ENCODE data around the gene CSTPP1. TPM values are rescaled to one million over a fixed set of nuclear protein-coding genes. Genes with fewer than 3 reads are reported as not detected.
"Not testable (repeated sequence)": the region's sequence is repeated elsewhere in the genome, so short reads cannot be mapped to it uniquely, and the experiment has no call there.

The CSTPP1 gene
- total RNA-seq, 2 experiments from 2014 or later = 14.2 to 16.5 TPM

DNA sequence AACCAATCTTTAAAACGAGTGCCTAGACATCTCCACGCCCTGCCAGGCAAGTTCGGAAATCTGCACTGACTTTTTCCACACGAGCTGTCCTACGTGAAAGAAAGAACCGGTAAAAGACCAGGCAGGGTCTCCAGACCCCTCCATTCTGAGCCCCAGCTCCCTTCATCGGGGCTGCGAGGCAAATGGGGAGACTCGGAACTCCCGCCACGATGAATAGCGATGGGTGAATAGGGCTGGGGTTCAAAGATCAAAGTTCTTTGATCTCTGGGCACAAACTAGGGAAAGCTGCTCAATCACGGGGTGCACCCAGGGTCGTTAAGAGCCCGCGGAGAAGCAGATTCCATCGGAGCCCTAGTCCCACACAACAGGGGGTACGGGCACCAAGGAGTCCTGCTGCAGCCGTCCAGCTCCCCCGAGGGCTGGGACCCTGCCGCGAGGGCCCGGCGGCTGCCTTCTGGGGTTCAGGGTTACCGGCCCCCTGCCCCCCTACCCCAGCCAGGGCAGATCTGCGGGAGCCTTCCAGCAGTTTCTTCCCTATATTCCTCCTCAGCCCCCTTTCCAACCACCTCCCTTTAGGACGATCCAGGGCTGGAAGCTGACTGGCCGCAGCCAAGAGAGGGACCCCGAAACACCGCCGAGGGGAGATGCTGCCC is 19.3 kb upstream of the CSTPP1 start:
- ATAC-seq (ENCODE audit: low read depth) (peak; percentile 13), DNase-seq (no peak)
- peaks cover 25% of the 10 kb centered on the region for H3K4me1 Mint-ChIP-seq
- POLR2A ChIA-PET = interaction anchor here (0.7 to 1.3 kb wide), 2 partner anchors 19 to 151 kb away, joined by 3 read pairs; partner anchors contain the start of gene CSTPP1
- no peaks in the 10 kb centered on the region for H3K36me3 Mint-ChIP-seq
- peaks cover 75% of the 10 kb centered on the region for H3K27me3 Mint-ChIP-seq
- H3K27ac Mint-ChIP-seq = no peak overlapping the region
- H3K9me3 Mint-ChIP-seq = no peaks in the 10 kb centered on the region
- peak overlapping the region; percentile 69 for H3K4me3 Mint-ChIP-seq

- H3K27me3 Mint-ChIP-seq = peaks cover 71% of the 10 kb centered on the region
- peak overlapping the region; percentile 69 for H3K4me3 Mint-ChIP-seq
- no peak for DNase-seq
- H3K9me3 Mint-ChIP-seq = no peaks in the 10 kb centered on the region
- H3K4me1 Mint-ChIP-seq = peaks cover 25% of the 10 kb centered on the region
- H3K36me3 Mint-ChIP-seq = no peaks in the 10 kb centered on the region
- H3K27ac Mint-ChIP-seq = no peak overlapping the region
- no peak for ATAC-seq (ENCODE audit: low read depth)
- POLR2A ChIA-PET = interaction anchor here (1.3 kb wide), 1 partner anchor 19 kb away, joined by 3 read pairs; the partner anchor contains the start of gene CSTPP1
Observed at GRCh38 chr11:46917762-46918082, 18.8 kb upstream of the CSTPP1 start.

DNA sequence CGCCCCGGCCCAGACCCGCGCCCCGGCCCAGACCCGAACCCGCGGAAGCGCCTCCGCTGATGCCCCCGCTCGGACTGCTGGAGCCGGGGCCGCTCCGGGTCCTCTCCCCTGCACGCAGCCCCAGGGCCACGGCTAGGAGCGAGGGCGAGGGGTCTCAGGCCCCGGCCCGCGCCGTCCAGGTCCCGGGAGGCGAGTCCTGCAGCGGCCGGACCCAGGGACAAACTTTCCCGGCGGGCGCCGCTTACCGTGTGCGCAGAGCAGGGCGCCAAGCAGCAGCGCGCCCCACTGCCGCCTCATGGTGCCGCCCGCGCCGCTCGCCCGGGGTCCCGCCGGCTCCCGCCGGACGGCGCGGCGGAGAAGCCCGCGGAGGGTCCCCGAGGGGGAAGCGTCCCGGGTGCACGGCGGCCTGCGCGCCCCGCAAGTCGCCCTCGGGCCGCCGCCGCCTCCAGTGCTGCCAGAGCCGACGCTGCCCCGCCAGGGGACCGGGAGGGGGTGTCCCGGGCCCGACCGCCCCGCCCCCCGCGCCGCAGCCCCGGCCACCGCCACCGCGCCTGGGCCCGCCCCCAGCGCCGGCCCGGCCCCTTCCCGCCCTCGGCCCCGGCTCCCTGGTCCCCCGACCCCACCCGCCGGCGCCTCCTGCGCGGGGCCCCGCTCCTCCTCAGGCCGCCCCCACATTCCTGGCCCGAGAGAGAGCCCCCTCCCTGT is 18.3 kb upstream of the CSTPP1 start, which contains the start of gene LRP4:
TSS of gene LRP4 (minus strand) at position 468 of the 705 bp plus-strand sequence. CDS start at position 297, 171 bp downstream.
- Mint-ChIP-seq H3K27ac (no peak within 1 kb of the TSS), H3K27me3 (peaks cover 65% of the 10 kb centered on the region), H3K9me3 (no peaks in the 10 kb centered on the region), H3K4me3 (peak within 1 kb of the TSS; percentile 77), H3K36me3 (no peaks in the 10 kb centered on the region), H3K4me1 (peaks cover 25% of the 10 kb centered on the region)
- POLR2A ChIA-PET = no interaction called here
- ATAC-seq (ENCODE audit: low read depth) (peak; percentile 53), DNase-seq (peak; percentile 66)

- ATAC-seq (ENCODE audit: low read depth) = no peak
Observed at GRCh38 chr11:46918788-46919513, 17.6 kb upstream of the CSTPP1 start.

GRCh38 chr11:46920755-46921154 is 15.8 kb upstream of the CSTPP1 start:
- H3K36me3 Mint-ChIP-seq = no peaks in the 10 kb centered on the region
- H3K27me3 Mint-ChIP-seq = peaks cover 43% of the 10 kb centered on the region
- POLR2A ChIA-PET = no interaction called here
- no peak overlapping the region for H3K27ac Mint-ChIP-seq
- ATAC-seq (ENCODE audit: low read depth) (no peak), DNase-seq (no peak)
- peaks cover 27% of the 10 kb centered on the region for H3K4me1 Mint-ChIP-seq
- no peak overlapping the region for H3K4me3 Mint-ChIP-seq
- no peaks in the 10 kb centered on the region for H3K9me3 Mint-ChIP-seq

More at GRCh38 chr11:46918788-46919513, 17.6 kb upstream of the CSTPP1 start:
- peaks cover 25% of the 10 kb centered on the region for H3K4me1 Mint-ChIP-seq
- no peak for DNase-seq
- no peak overlapping the region for H3K27ac Mint-ChIP-seq
- H3K4me3 Mint-ChIP-seq = peak overlapping the region; percentile 77
- H3K9me3 Mint-ChIP-seq = no peaks in the 10 kb centered on the region
- POLR2A ChIA-PET = no interaction called here
- peaks cover 58% of the 10 kb centered on the region for H3K27me3 Mint-ChIP-seq
- no peaks in the 10 kb centered on the region for H3K36me3 Mint-ChIP-seq

DNA sequence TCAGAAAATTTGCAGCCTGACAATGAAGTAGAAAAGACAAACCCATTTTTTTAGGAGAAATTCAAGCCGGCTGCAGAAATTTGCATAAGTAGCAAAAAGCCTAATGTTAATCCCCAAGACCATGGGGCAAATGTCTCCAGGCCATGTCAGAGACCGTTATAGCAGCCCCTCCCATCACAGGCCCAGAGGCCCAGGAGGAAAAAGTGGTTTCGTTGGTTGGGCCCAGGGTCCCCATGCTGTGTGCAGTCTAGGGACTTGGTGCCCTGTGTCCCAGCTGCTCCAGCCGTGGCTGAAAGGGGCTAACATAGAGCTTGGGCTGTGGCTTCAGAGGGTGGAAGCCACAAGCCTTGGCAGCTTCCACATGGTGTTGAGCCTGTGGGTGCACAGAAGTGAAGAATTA is 8.6 kb upstream of the CSTPP1 start:
- H3K9me3 Mint-ChIP-seq; H3K4me3 Mint-ChIP-seq; POLR2A ChIA-PET; H3K36me3 Mint-ChIP-seq; DNase-seq; ATAC-seq (ENCODE audit: low read depth); H3K27ac Mint-ChIP-seq; H3K4me1 Mint-ChIP-seq: not testable (repeated sequence)
- H3K27me3 Mint-ChIP-seq = peaks cover 26% of the 10 kb centered on the region

- ATAC-seq (ENCODE audit: low read depth); H3K4me1 Mint-ChIP-seq; H3K9me3 Mint-ChIP-seq; H3K36me3 Mint-ChIP-seq; DNase-seq; H3K27ac Mint-ChIP-seq; H3K4me3 Mint-ChIP-seq: not testable (repeated sequence)
- POLR2A ChIA-PET = interaction anchor here (0.5 kb wide), 1 partner anchor 773 kb away, joined by 4 read pairs; no protein-coding TSS in a partner anchor
- peaks cover 26% of the 10 kb centered on the region for H3K27me3 Mint-ChIP-seq
Observed at GRCh38 chr11:46928701-46929100, 7.9 kb upstream of the CSTPP1 start.

- Mint-ChIP-seq H3K4me3 (no peak overlapping the region), H3K4me1 (no peaks in the 10 kb centered on the region), H3K27me3 (peaks cover 26% of the 10 kb centered on the region), H3K9me3 (no peaks in the 10 kb centered on the region), H3K27ac (no peak overlapping the region), H3K36me3 (no peaks in the 10 kb centered on the region)
- ATAC-seq (ENCODE audit: low read depth) (no peak), DNase-seq (no peak)
- POLR2A ChIA-PET = no interaction called here
Observed at GRCh38 chr11:46930089-46930488, 6.5 kb upstream of the CSTPP1 start.

DNA sequence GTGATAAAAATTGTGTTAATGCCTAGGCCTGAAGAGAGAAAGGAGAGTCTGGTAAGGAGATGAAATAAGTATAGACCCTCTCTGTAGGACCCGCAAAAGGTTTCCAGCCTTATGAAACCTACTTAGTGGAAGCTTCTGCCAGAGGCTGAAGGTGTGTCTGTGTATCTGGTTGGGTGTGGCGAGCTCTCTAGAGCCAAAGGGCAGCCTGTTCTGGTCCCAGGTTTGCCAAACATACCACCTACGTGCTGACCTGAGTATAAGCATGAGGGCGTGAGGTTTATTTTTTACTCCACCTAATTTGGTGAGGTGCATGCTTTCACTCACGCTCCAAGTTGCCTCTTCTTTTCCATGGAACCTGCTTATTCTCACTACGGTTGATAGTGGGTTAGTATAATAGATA is 5.6 kb downstream of the CSTPP1 start:
- Mint-ChIP-seq H3K4me3 (no peak overlapping the region), H3K27ac (no peak overlapping the region), H3K4me1 (peaks cover 2% of the 10 kb centered on the region), H3K9me3 (no peaks in the 10 kb centered on the region), H3K36me3 (no peaks in the 10 kb centered on the region), H3K27me3 (no peaks in the 10 kb centered on the region)
- DNase-seq (no peak), ATAC-seq (ENCODE audit: low read depth) (no peak)
- POLR2A ChIA-PET = no interaction called here

GRCh38 chr11:46944356-46945075 is 8.0 kb downstream of the CSTPP1 start:
- H3K4me3 Mint-ChIP-seq = no peak overlapping the region
- H3K4me1 Mint-ChIP-seq = no peaks in the 10 kb centered on the region
- no peaks in the 10 kb centered on the region for H3K27me3 Mint-ChIP-seq
- H3K36me3 Mint-ChIP-seq = no peaks in the 10 kb centered on the region
- POLR2A ChIA-PET = interaction anchor here (0.5 kb wide), 1 partner anchor 85 kb away, joined by 3 read pairs; no protein-coding TSS in a partner anchor
- H3K27ac Mint-ChIP-seq = no peak overlapping the region
- no peak for DNase-seq
- no peaks in the 10 kb centered on the region for H3K9me3 Mint-ChIP-seq
- ATAC-seq (ENCODE audit: low read depth) = no peak

- DNase-seq = no peak
- Mint-ChIP-seq H3K9me3 (no peaks in the 10 kb centered on the region), H3K36me3 (peaks cover 1% of the 10 kb centered on the region), H3K27me3 (no peaks in the 10 kb centered on the region), H3K4me1 (peaks cover 7% of the 10 kb centered on the region), H3K4me3 (no peak overlapping the region), H3K27ac (no peak overlapping the region)
- ATAC-seq (ENCODE audit: low read depth) = no peak
- POLR2A ChIA-PET = interaction anchor here (0.6 kb wide), 1 partner anchor 11 kb away, joined by 3 read pairs; the partner anchor contains the start of gene CSTPP1
Observed at GRCh38 chr11:46947399-46948077, 11.0 kb downstream of the CSTPP1 start.

- H3K27me3 Mint-ChIP-seq = no peaks in the 10 kb centered on the region
- H3K4me3 Mint-ChIP-seq = no peak overlapping the region
- peaks cover 6% of the 10 kb centered on the region for H3K36me3 Mint-ChIP-seq
- H3K4me1 Mint-ChIP-seq = peaks cover 14% of the 10 kb centered on the region
- ATAC-seq (ENCODE audit: low read depth) (no peak), DNase-seq (no peak)
- POLR2A ChIA-PET = no interaction called here
- H3K9me3 Mint-ChIP-seq = no peaks in the 10 kb centered on the region
- no peak overlapping the region for H3K27ac Mint-ChIP-seq
Observed at GRCh38 chr11:46948378-46949131, 12.0 kb downstream of the CSTPP1 start.
